DOHH2 (cell line): ENCODE results near the gene SREBF1.

Source experiments
- H3F3A ChIP-seq: fragments of 200-600 bp; sonication (generic), shearing (Covaris generic); 2 replicates; pipeline ENCODE4 v1.6.0; 2016; ENCODE audit warnings: antibody characterized with exemption, mild to moderate bottlenecking; ENCODE audit not compliant: control insufficient read depth, insufficient read depth
- H3K27ac ChIP-seq: fragments of 200-600 bp; sonication (generic); 2 replicates; pipeline ENCODE4 v1.5.1; 2014; ENCODE audit warnings: low read depth, mild to moderate bottlenecking, low read length, moderate library complexity
- H3K27me3 ChIP-seq: fragments of 200-600 bp; sonication (generic); 2 replicates; pipeline ENCODE4 v1.6.1; 2014; ENCODE audit warnings: mild to moderate bottlenecking, low read length, mixed read lengths; ENCODE audit not compliant: control insufficient read depth
- H3K36me3 ChIP-seq: fragments of 200-600 bp; sonication (generic); 2 replicates; pipeline ENCODE4 v1.6.1; 2014; ENCODE audit warnings: mild to moderate bottlenecking, low read length, moderate library complexity, mixed read lengths; ENCODE audit not compliant: control insufficient read depth
- H3K4me1 ChIP-seq: fragments of 200-600 bp; sonication (generic); 2 replicates; pipeline ENCODE4 v1.6.1; 2014; ENCODE audit warnings: mild to moderate bottlenecking, low read length, mixed read lengths; ENCODE audit not compliant: control insufficient read depth
- H3K4me2 ChIP-seq: fragments of 200-600 bp; sonication (generic); 2 replicates; pipeline ENCODE4 v1.6.0; 2014; ENCODE audit warnings: mild to moderate bottlenecking, low read length, moderate library complexity
- H3K4me3 ChIP-seq: fragments of 200-600 bp; sonication (generic); 2 replicates; pipeline ENCODE4 v1.5.1; 2014; ENCODE audit warnings: mild to moderate bottlenecking, low read length, mixed read lengths
- H3K79me2 ChIP-seq: fragments of 200-600 bp; sonication (generic); 2 replicates; pipeline ENCODE4 v1.6.1; 2014; ENCODE audit warnings: mild to moderate bottlenecking, low read length, mixed read lengths; ENCODE audit not compliant: control insufficient read depth
- H3K9me2 ChIP-seq: fragments of 200-600 bp; sonication (generic); replicated peaks from 2 replicates; pipeline ENCODE4 v1.6.1; 2014; ENCODE audit warnings: mild to moderate bottlenecking, low read length, mixed read lengths; ENCODE audit not compliant: control insufficient read depth
- H3K9me3 ChIP-seq: fragments of 200-600 bp; sonication (generic); 2 replicates; pipeline ENCODE4 v1.6.1; 2014; ENCODE audit warnings: antibody characterized with exemption, low read length, mixed read lengths; ENCODE audit not compliant: control insufficient read depth, insufficient read depth
- H4K20me1 ChIP-seq: fragments of 200-600 bp; sonication (generic); 2 replicates; pipeline ENCODE4 v1.6.0; 2014; ENCODE audit warnings: low read depth, mild to moderate bottlenecking, antibody characterized with exemption, low read length, moderate library complexity; ENCODE audit not compliant: control insufficient read depth, insufficient read depth
- EZH2phosphoT487 ChIP-seq: fragments of 200-600 bp; sonication (generic); IDR thresholded peaks from 2 replicates; pipeline ENCODE4 v1.6.1; 2017; ENCODE audit warnings: borderline replicate concordance, mild to moderate bottlenecking, antibody characterized with exemption, low read length, moderate library complexity, mixed read lengths
- TF ChIP-seq, protein P1 (sequence below): fragments of 200-600 bp; sonication (generic); IDR thresholded peaks from one replicate; pipeline ENCODE4 v1.5.1; 2014; ENCODE audit warnings: antibody characterized with exemption, mild to moderate bottlenecking, low read depth, low read length; ENCODE audit not compliant: poor library complexity, severe bottlenecking

The SREBF1 gene

DNA sequence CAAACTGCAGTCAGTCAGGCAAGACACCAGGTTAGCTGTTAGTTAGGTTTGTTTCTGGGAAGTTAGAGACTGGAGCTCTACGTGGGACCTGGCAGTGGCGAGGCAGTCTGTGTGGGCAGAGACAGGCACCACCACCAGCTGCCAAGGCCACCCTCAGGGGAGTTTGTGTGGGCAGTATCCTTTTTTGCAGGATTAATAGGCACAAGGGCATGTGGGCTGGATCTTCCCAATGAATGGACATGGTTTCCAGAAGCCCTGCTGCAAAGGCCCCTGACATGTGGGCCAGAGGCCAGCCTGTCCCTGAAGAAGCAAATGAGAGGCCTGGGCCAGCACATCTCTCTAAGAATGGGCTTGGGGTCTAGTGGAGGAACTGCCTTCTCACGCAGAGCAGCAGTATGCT is 19.2 kb upstream of the SREBF1 start:
- no peaks in the 10 kb centered on the region for H3K36me3 ChIP-seq
- H4K20me1 ChIP-seq, result no peaks in the 10 kb centered on the region
- H3K9me3 ChIP-seq, result no peaks in the 10 kb centered on the region
- H3K9me2 ChIP-seq, result no peaks in the 10 kb centered on the region
- H3K4me1 ChIP-seq, result no peaks in the 10 kb centered on the region
- H3K79me2 ChIP-seq, result no peaks in the 10 kb centered on the region
- no peak for TF ChIP-seq EZH2phosphoT487
- TF ChIP-seq, protein P1, sequence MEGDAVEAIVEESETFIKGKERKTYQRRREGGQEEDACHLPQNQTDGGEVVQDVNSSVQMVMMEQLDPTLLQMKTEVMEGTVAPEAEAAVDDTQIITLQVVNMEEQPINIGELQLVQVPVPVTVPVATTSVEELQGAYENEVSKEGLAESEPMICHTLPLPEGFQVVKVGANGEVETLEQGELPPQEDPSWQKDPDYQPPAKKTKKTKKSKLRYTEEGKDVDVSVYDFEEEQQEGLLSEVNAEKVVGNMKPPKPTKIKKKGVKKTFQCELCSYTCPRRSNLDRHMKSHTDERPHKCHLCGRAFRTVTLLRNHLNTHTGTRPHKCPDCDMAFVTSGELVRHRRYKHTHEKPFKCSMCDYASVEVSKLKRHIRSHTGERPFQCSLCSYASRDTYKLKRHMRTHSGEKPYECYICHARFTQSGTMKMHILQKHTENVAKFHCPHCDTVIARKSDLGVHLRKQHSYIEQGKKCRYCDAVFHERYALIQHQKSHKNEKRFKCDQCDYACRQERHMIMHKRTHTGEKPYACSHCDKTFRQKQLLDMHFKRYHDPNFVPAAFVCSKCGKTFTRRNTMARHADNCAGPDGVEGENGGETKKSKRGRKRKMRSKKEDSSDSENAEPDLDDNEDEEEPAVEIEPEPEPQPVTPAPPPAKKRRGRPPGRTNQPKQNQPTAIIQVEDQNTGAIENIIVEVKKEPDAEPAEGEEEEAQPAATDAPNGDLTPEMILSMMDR, result no peak
- H3K4me2 ChIP-seq, result no peak overlapping the region
- H3F3A ChIP-seq, result no peaks in the 10 kb centered on the region
- H3K27ac ChIP-seq, result no peak overlapping the region
- no peak overlapping the region for H3K4me3 ChIP-seq
- no peaks in the 10 kb centered on the region for H3K27me3 ChIP-seq

DNA sequence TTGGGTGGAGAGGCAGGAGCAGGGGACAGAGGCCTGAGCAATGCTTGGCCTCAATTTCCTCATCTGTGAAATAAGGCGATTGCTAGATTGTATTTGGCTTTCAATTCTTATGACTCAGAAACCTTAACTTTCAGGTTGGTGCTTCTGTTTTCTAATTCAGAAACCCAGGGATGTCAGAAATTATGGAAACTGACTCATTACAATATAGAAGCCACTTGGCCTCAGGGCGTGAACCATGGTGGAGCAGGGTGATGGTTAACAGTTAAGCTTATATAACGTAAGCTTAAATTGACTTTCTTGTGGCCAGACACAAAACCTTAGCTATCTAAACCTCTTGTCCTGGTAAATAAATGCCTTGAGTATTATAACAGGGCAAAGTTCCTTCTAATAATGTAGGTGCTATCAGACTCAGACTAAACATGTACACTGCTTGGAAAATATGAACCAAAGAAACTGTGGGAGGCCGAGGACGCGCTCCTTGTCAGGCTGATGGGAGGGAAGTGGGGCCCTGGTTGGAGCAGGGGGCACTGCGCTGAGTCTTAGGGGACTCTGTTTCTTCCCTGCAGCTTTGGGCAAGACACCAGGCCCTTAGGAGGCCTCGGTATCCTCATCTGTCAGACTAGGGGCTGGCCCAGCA is 17.1 kb upstream of the SREBF1 start:
- Histone ChIP-seq H3F3A (no peaks in the 10 kb centered on the region), H3K4me1 (peaks cover 17% of the 10 kb centered on the region), H3K36me3 (no peaks in the 10 kb centered on the region), H3K79me2 (no peaks in the 10 kb centered on the region), H3K4me2 (no peak overlapping the region), H3K27ac (no peak overlapping the region), H3K9me3 (no peaks in the 10 kb centered on the region), H3K4me3 (no peak overlapping the region), H4K20me1 (no peaks in the 10 kb centered on the region), H3K9me2 (no peaks in the 10 kb centered on the region), H3K27me3 (no peaks in the 10 kb centered on the region)
- TF ChIP-seq, protein P1, result no peak
- no peak for TF ChIP-seq EZH2phosphoT487

DNA sequence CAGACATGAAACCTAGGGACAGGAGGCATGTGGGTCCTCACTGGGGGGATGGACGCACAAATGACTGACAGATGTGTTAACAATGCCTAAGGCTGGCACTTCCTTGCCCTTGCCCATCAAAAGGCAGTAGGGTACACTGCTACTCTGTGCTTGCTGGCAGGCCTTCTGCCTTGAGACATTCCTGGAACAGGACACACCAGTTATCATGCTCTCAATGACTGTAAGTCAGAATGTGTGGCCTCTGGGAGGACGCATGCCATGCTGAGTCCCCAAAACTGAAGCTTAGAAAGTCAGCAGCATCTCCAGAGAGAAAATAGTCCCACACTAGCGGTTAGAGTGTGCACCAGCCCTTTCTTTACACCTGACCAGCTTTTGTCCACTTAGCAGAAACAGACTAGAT is 16.1 kb upstream of the SREBF1 start:
- peaks cover 20% of the 10 kb centered on the region for H3K4me1 ChIP-seq

More for the DNA sequence above, 16.1 kb upstream of the SREBF1 start:
- Histone ChIP-seq H4K20me1 (no peaks in the 10 kb centered on the region), H3K79me2 (no peaks in the 10 kb centered on the region), H3K4me2 (no peak overlapping the region), H3K27me3 (no peaks in the 10 kb centered on the region), H3K4me3 (no peak overlapping the region), H3K36me3 (no peaks in the 10 kb centered on the region), H3K27ac (no peak overlapping the region), H3K9me2 (no peaks in the 10 kb centered on the region), H3F3A (no peaks in the 10 kb centered on the region), H3K9me3 (no peaks in the 10 kb centered on the region)
- TF ChIP-seq, protein P1, result no peak
- TF ChIP-seq EZH2phosphoT487, result no peak
